Mucosa of descending colon (tissue), 3 donors: ENCODE results near the gene CHFR. TPM values are rescaled to one million over a fixed set of nuclear protein-coding genes. Genes with fewer than 3 reads are reported as not detected.
"Not testable (repeated sequence)": the region's sequence is repeated elsewhere in the genome, so short reads cannot be mapped to it uniquely, and the experiment has no call there.

Experiments
- ATAC-seq: fragments of 200-7000 bp; cut with Tn5 transposase; one replicate; pipeline ENCODE4 v1.9.1; 2020; ENCODE audit warnings: mild to moderate bottlenecking, moderate library complexity
- DNase-seq, 3 donors: peaks; one replicate each; pipeline ENCODE4 v3.0.0-alpha.2; 2020
- H3K36me3 ChIP-seq: fragments of 200-600 bp; one replicate; pipeline ENCODE4 v1.8.0; 2021; ENCODE audit warnings: low read depth, mild to moderate bottlenecking
- H3K4me1 ChIP-seq: fragments of 200-600 bp; one replicate; pipeline ENCODE4 v1.8.0; 2021; ENCODE audit warnings: low read depth, mild to moderate bottlenecking
- H3K4me3 ChIP-seq: fragments of 200-600 bp; one replicate; pipeline ENCODE4 v1.8.0; 2021; ENCODE audit warnings: mild to moderate bottlenecking
- H3K9me3 ChIP-seq: fragments of 200-600 bp; one replicate; pipeline ENCODE4 v1.8.0; 2021; ENCODE audit warnings: mild to moderate bottlenecking
- intact Hi-C, 2 donors: fragments of 100-400 bp; cut with DNase I in 1 of 2; cut with micrococcal nuclease in 1 of 2; formaldehyde crosslinking; loops; one replicate each; pipeline versions ENCODE4 v1.11.0 to v1.11.1; 2022; cut with DNase I, micrococcal nuclease
- total RNA-seq, 3 donors: library from RNA; stranded (reverse); fragmentation: NEBNext Ultra II Directional in 2 of 3; extraction: Animal tissue kit (Norgen Biotek cat#: 25700) in 2 of 3; gene quantifications; one replicate each; pipeline versions ENCODE4 v1.2.1 to v1.2.4, GENCODE V29; 2021 to 2023
- TF ChIP-seq, protein P1 (sequence below): fragments of 200-600 bp; IDR thresholded peaks from one replicate; pipeline ENCODE4 v1.8.0; 2022; ENCODE audit warnings: antibody characterized with exemption, mild to moderate bottlenecking
- donor health status: DM: no; HTN: no; CAD: no; lungs with moderate emphysema.
- donor health status: DM: no; HTN: no; CAD: no.
- donor health status: DM: no; HTN: yes; CAD: no.

The CHFR gene
- total RNA-seq, 3 donors from 2014 or later = 50.6 to 65.9 (median 50.7) TPM

DNA sequence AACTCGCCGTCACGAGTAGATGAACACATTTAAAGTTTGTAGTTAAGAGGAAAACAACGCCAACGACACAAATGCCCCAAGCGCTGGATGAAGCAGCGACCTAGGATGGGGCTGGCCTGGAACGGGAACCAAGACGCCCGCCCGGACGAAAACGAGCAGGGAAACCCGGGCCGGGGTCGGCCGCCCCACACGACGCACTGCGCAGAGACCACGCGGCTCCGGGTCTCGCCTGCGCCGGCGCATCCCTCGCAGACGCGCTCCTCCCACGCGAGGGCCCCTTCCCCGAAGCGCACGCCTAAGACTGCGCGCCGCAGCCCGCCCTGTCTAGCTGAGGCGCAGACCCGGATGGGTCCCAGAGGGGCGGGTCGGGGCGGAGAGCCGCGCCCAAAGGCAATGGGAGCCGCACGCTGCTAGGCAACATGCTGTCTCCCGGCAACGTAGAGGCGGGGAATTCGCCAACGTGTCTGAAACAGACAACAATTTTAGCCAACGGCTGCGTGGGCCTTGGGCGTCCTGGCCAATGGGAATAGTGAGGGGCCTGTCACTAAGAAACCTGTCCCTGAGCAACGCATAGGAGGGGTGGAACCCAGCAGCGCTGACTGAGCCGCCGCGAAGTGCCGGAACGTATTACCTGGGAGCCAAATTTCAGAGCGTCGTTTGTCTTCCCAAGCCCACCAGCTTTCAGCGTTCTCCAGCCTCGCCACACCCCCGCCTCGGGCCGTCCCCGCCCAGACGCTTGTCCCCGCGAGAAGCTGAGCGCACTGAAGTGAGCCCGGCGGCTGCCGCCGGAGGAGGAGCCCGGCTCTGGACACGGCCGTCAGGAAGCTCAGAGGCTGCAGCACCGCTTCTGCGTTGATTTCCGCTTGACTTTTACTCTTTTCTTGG is 21.0 kb upstream of the CHFR start:
- peaks cover 22% of the 10 kb centered on the region for H3K9me3 ChIP-seq
- peaks cover 16% of the 10 kb centered on the region for H3K4me1 ChIP-seq
- TF ChIP-seq, protein P1, sequence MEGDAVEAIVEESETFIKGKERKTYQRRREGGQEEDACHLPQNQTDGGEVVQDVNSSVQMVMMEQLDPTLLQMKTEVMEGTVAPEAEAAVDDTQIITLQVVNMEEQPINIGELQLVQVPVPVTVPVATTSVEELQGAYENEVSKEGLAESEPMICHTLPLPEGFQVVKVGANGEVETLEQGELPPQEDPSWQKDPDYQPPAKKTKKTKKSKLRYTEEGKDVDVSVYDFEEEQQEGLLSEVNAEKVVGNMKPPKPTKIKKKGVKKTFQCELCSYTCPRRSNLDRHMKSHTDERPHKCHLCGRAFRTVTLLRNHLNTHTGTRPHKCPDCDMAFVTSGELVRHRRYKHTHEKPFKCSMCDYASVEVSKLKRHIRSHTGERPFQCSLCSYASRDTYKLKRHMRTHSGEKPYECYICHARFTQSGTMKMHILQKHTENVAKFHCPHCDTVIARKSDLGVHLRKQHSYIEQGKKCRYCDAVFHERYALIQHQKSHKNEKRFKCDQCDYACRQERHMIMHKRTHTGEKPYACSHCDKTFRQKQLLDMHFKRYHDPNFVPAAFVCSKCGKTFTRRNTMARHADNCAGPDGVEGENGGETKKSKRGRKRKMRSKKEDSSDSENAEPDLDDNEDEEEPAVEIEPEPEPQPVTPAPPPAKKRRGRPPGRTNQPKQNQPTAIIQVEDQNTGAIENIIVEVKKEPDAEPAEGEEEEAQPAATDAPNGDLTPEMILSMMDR = no peak
- ATAC-seq = peak; percentile 95
- H3K4me3 ChIP-seq = peak overlapping the region; percentile 30
- intact Hi-C loops = no loop called here
- DNase-seq = peak; percentile 96 to 98 (median 96)
- no peaks in the 10 kb centered on the region for H3K36me3 ChIP-seq

DNA sequence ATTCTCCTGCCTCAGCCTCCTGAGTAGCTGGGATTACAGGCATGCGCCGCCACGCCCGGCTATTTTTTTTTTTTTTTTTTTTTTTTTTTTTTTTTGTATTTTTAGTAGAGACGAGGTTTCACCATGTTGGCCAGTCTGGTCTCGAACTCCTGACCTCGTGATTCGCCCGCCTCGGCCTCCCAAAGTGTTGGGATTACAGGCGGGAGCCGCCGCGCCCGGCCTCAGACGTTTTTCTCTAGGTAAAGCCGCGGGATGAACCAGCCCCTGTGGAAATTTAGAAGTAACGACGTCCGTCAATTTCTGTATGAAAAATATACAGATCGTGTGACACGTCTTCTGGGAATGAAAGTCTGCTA is 20.4 kb upstream of the CHFR start:
- peak in 1 of 3 donors; percentile 49 for DNase-seq
- H3K9me3 ChIP-seq = peaks cover 21% of the 10 kb centered on the region
- intact Hi-C loops = not testable (repeated sequence)

DNA sequence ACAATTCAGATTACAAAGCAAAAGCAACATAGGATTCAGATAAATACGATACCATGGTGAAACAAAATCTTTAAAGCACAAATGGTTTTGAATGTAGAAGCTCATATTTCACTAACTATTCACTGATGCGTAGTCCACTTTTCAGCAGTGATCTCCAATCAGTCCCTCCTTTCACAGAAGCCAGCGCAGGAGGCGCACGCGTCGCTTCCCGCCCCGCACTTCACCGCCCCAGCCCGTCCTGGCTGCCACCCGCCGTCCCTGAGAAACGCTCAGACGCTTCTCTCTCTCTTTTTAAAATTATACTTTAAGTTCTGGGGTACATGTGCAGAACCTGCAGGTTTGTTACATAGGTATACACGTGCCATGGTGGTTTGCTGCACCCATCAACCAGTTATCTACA is 19.8 kb upstream of the CHFR start:
- intact Hi-C loops = no loop called here

More for the DNA sequence above, 20.4 kb upstream of the CHFR start:
- H3K4me3 ChIP-seq, ATAC-seq, H3K36me3 ChIP-seq: not testable (repeated sequence)
- H3K4me1 ChIP-seq = peaks cover 16% of the 10 kb centered on the region

DNA sequence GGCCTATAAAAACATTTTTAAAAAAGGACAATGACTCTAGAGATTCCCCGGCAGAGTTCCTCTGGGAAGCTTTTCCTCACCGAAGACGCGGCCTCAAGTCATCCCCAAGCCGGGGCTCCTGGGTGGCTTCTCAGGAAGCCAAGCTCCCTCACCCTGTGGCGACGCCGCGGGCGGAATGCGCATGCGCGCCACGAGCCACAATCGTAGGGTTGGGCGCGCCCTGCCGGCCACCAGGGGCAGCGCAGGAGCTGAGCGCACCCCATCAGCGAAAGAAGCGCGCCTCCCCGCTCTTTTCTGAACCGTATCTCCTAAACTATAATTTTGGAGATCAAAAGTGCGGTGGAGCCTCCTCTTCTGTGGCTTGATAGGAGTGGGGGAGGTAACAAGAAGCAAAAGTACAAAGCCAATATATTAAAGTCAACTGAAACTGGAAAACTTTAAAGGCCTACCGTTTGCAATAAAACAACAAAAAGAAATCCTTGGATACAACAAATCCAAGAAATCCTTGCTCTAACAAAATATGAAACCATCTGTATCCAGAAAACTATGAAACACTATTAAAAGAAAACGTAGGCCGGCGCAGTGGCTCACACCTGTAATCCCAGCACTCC is 17.4 kb upstream of the CHFR start:
- intact Hi-C loops = no loop called here
- Histone ChIP-seq H3K36me3 (no peaks in the 10 kb centered on the region), H3K4me1 (peaks cover 16% of the 10 kb centered on the region), H3K9me3 (no peaks in the 10 kb centered on the region), H3K4me3 (no peak overlapping the region)
- TF ChIP-seq, protein P1 = peak; percentile 86
- peak; percentile 87 to 91 (median 89) for DNase-seq
- ATAC-seq = peak; percentile 56

More for the DNA sequence above, 19.8 kb upstream of the CHFR start:
- Histone ChIP-seq H3K4me1 (peaks cover 16% of the 10 kb centered on the region), H3K9me3 (peaks cover 19% of the 10 kb centered on the region), H3K36me3 (no peaks in the 10 kb centered on the region), H3K4me3 (no peak overlapping the region)
- no peak for ATAC-seq
- TF ChIP-seq, protein P1 = no peak
- DNase-seq = no peak

DNA sequence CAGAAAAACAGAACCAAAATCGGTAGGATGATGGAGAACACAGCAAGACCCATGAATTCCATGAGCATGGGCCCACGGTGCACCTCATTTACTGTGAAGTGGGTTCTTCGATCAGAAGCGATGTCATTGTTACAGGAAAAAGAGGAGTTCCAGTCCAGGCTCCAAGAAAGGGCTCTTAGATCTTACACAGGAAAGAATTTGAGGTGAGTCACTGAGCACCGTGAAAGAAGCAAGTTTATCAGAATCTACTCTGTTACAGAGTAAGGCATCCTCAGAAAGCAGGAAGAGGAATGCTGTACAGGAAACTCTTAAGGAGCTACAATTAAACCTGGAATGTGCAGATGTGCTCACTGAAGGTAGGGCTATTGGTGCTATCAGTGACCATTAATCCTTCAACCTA is 11.6 kb upstream of the CHFR start:
- intact Hi-C loops = no loop called here
- H3K9me3 ChIP-seq = no peaks in the 10 kb centered on the region

More for the DNA sequence above, 11.6 kb upstream of the CHFR start:
- DNase-seq (no peak), ATAC-seq (no peak)
- Histone ChIP-seq H3K4me1 (no peaks in the 10 kb centered on the region), H3K4me3 (no peak overlapping the region), H3K36me3 (no peaks in the 10 kb centered on the region)
- TF ChIP-seq, protein P1 = no peak
